GM18507 (cell line): ENCODE measurements around the gene TMEM117.
"Not testable (repeated sequence)": the region's sequence is repeated elsewhere in the genome, so short reads cannot be mapped to it uniquely, and the experiment has no call there.

Experiments used
- DNase-seq: peaks from one replicate; pipeline ENCODE4 v3.0.0; 2011; ENCODE audit warnings: low read depth; ENCODE audit not compliant: insufficient read length; ENCODE audit errors: extremely low spot score
- FAIRE-seq: peaks from 2 replicates; lab custom pipeline; 2011; peaks lifted over from hg19 to GRCh38; lab: Jason Lieb, UNC

TMEM117 gene

GRCh38 chr12:44148936-44149335 lies 313.1 kb downstream of the TMEM117 start:
- no peak for FAIRE-seq
- DNase-seq, result no peak

- no peak for DNase-seq
- no peak for FAIRE-seq
Observed at GRCh38 chr12:44154128-44154527, 318.2 kb downstream of the TMEM117 start.

GRCh38 chr12:44155358-44155757 lies 319.5 kb downstream of the TMEM117 start:
- no peak for FAIRE-seq
- DNase-seq, result no peak

GRCh38 chr12:44157359-44157758 lies 321.5 kb downstream of the TMEM117 start:
- DNase-seq, result no peak
- no peak for FAIRE-seq

GRCh38 chr12:44158746-44159145 lies 322.9 kb downstream of the TMEM117 start:
- DNase-seq (no peak), FAIRE-seq (no peak)

- FAIRE-seq (no peak), DNase-seq (no peak)
Observed at GRCh38 chr12:44159216-44159615, 323.3 kb downstream of the TMEM117 start.

- FAIRE-seq (no peak), DNase-seq (no peak)
Observed at GRCh38 chr12:44159862-44160261, 324.0 kb downstream of the TMEM117 start.

GRCh38 chr12:44162961-44163360 lies 327.1 kb downstream of the TMEM117 start:
- DNase-seq (no peak), FAIRE-seq (no peak)

GRCh38 chr12:44174053-44174452 lies 338.2 kb downstream of the TMEM117 start:
- no peak for FAIRE-seq

GRCh38 chr12:44184499-44185206 lies 348.8 kb downstream of the TMEM117 start:
- DNase-seq, result no peak
- FAIRE-seq, result peak; percentile 50

More at GRCh38 chr12:44174053-44174452, 338.2 kb downstream of the TMEM117 start:
- DNase-seq, result no peak

- no peak for FAIRE-seq
Observed at GRCh38 chr12:44193281-44193680, 357.4 kb downstream of the TMEM117 start.

GRCh38 chr12:44195719-44196118 lies 359.8 kb downstream of the TMEM117 start:
- DNase-seq, FAIRE-seq: not testable (repeated sequence)

More at GRCh38 chr12:44193281-44193680, 357.4 kb downstream of the TMEM117 start:
- DNase-seq, result peak; percentile 2

- DNase-seq (no peak), FAIRE-seq (no peak)
Observed at GRCh38 chr12:44206045-44206444, 370.2 kb downstream of the TMEM117 start.

- DNase-seq, result no peak
- FAIRE-seq, result no peak
Observed at GRCh38 chr12:44217146-44217883, 381.4 kb downstream of the TMEM117 start.

GRCh38 chr12:44223736-44224135 lies 387.9 kb downstream of the TMEM117 start:
- FAIRE-seq (no peak), DNase-seq (no peak)

GRCh38 chr12:44224399-44225148 lies 388.7 kb downstream of the TMEM117 start:
- DNase-seq (no peak), FAIRE-seq (no peak)

GRCh38 chr12:44225149-44225510 lies 389.2 kb downstream of the TMEM117 start:
- DNase-seq, result no peak
- FAIRE-seq, result no peak

- DNase-seq (no peak), FAIRE-seq (no peak)
Observed at GRCh38 chr12:44227616-44228015, 391.7 kb downstream of the TMEM117 start.

GRCh38 chr12:44229846-44230245 lies 394.0 kb downstream of the TMEM117 start:
- FAIRE-seq (no peak), DNase-seq (no peak)

- FAIRE-seq (no peak), DNase-seq (no peak)
Observed at GRCh38 chr12:44235674-44236073, 399.8 kb downstream of the TMEM117 start.
